ENCODE data around the gene RHEB. TPM values are rescaled to one million over a fixed set of nuclear protein-coding genes. Genes with fewer than 3 reads are reported as not detected.
A peak's percentile ranks its signal among the peaks of the same experiment; 100 is the strongest.

The RHEB gene
- total RNA-seq, 1 experiment from 2014 or later = 135 TPM

DNA sequence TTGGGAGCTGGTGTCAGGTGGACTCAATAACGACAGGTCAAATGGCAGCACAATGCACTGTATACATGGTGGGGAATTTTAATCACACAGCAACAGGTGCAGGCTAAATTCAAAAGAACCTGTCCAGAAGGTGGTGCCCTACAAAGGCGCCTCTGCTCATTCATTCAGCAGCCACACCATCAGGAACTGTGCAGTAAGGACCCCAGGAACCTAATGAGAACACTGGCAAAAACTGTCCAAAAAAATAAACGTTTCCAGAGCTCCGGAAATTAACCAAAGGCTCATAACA, 57.8 kb downstream of the RHEB start:
- TF ChIP-seq, protein P1, sequence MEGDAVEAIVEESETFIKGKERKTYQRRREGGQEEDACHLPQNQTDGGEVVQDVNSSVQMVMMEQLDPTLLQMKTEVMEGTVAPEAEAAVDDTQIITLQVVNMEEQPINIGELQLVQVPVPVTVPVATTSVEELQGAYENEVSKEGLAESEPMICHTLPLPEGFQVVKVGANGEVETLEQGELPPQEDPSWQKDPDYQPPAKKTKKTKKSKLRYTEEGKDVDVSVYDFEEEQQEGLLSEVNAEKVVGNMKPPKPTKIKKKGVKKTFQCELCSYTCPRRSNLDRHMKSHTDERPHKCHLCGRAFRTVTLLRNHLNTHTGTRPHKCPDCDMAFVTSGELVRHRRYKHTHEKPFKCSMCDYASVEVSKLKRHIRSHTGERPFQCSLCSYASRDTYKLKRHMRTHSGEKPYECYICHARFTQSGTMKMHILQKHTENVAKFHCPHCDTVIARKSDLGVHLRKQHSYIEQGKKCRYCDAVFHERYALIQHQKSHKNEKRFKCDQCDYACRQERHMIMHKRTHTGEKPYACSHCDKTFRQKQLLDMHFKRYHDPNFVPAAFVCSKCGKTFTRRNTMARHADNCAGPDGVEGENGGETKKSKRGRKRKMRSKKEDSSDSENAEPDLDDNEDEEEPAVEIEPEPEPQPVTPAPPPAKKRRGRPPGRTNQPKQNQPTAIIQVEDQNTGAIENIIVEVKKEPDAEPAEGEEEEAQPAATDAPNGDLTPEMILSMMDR (IDR thresholded peaks at IDR 0.05; ENCODE audit: unreplicated experiment) = no peak
- Mint-ChIP-seq H3K27ac (ENCODE audit: low read depth, unreplicated experiment) (no peak overlapping the region), H3K4me1 (ENCODE audit: insufficient read depth, unreplicated experiment) (peaks cover 16% of the 10 kb centered on the region), H3K36me3 (ENCODE audit: insufficient read depth, unreplicated experiment) (peaks cover 37% of the 10 kb centered on the region), H3K9me3 (ENCODE audit: unreplicated experiment) (peaks cover 25% of the 10 kb centered on the region), H3K27me3 (ENCODE audit: insufficient read depth, unreplicated experiment) (no peaks in the 10 kb centered on the region), H3K4me3 (ENCODE audit: unreplicated experiment) (no peak overlapping the region)
- intact Hi-C loops (cut with micrococcal nuclease) = no loop called here
- ChIA-PET POLR2A (interaction anchor here (0.7 kb wide), 2 partner anchors 42 to 92 kb away, joined by 3 read pairs; no protein-coding TSS in a partner anchor), CTCF (interaction anchor here (0.9 to 1.5 kb wide), 5 partner anchors 11 to 52 kb away, joined by 3 to 8 read pairs (median 4); no protein-coding TSS in a partner anchor)
- no TSS peak for BruUV-seq (replicated peaks)
- no peak for DNase-seq (ENCODE audit: unreplicated experiment)

DNA sequence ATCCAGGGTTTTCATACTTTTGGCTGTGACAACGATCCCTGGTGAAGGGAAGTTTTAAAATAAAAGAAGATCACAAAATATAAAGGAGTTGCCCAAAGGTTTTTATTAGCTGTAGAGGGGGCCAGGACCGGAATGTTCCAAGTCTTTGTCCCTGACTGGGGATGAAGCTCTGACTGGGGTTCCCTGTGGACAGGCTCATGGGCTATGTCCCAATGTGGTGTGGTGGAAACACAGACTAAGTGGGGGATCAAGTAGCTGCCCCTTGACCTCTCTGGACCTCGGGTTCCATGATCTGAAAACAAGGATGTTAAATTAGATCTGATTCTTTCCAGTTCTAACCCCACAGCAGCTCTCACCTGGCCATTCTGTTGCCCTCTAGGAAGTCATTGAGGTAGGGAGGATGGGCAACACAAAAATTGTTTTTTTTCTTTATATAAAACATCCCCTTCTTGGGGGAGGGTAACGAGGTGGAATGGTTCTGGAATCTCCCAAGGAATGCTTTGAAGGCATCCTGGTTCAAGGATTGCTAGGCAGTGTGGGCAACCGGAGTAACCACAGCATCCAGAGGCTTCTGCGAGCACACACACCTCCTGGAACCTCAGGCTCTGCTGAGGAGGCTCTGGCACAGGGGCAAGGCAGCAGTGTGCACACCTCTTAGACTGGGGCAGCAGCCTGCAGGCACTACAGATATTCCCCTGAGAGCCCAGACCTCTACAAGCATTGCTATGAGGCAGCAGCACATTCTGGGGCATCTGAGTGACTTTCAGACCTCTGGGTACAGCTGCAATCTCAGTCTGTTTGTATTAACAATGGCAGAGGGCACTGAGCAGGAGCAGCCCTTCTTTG, 58.4 kb downstream of the RHEB start:
- ChIA-PET POLR2A (interaction anchor here (1.1 to 2.5 kb wide), 3 partner anchors 10 to 57 kb away, joined by 4 to 20 read pairs (median 7); partner anchors contain the start of gene RHEB), CTCF (interaction anchor here (0.7 to 2.3 kb wide), 13 partner anchors 9 to 299 kb away, joined by 3 to 18 read pairs (median 5); no protein-coding TSS in a partner anchor)
- Mint-ChIP-seq H3K27me3 (ENCODE audit: insufficient read depth, unreplicated experiment) (no peaks in the 10 kb centered on the region), H3K36me3 (ENCODE audit: insufficient read depth, unreplicated experiment) (peaks cover 37% of the 10 kb centered on the region), H3K4me3 (ENCODE audit: unreplicated experiment) (no peak overlapping the region), H3K27ac (ENCODE audit: low read depth, unreplicated experiment) (no peak overlapping the region), H3K9me3 (ENCODE audit: unreplicated experiment) (peaks cover 25% of the 10 kb centered on the region), H3K4me1 (ENCODE audit: insufficient read depth, unreplicated experiment) (peaks cover 16% of the 10 kb centered on the region)
- intact Hi-C loops (cut with micrococcal nuclease) = no loop called here
- DNase-seq (ENCODE audit: unreplicated experiment) = no peak
- TF ChIP-seq, protein P1 (IDR thresholded peaks at IDR 0.05; ENCODE audit: unreplicated experiment) = no peak
- no TSS peak for BruUV-seq (replicated peaks)

DNA sequence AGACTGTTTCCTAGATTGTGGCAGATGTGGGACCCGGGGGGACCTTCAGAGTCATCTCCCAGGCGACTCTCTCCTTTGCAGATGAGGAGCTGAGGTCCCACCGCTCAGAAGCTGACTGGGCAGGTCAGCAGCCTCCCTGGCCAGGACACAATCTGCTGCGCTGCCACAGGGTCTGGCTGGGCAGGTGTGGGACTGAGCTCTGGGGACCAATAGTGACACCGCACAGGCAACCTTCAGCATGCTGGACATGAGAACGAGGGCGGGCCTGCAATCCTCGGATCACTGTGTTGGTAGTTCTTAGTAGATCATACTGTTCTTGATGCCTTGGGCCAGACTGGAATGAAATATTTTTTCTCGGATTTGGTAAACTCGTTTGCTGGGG, 59.2 kb downstream of the RHEB start:
- Mint-ChIP-seq H3K9me3 (ENCODE audit: unreplicated experiment) (peaks cover 25% of the 10 kb centered on the region), H3K4me1 (ENCODE audit: insufficient read depth, unreplicated experiment) (peaks cover 16% of the 10 kb centered on the region), H3K36me3 (ENCODE audit: insufficient read depth, unreplicated experiment) (peaks cover 29% of the 10 kb centered on the region), H3K27me3 (ENCODE audit: insufficient read depth, unreplicated experiment) (no peaks in the 10 kb centered on the region), H3K4me3 (ENCODE audit: unreplicated experiment) (peak overlapping the region; percentile 65), H3K27ac (ENCODE audit: low read depth, unreplicated experiment) (peak overlapping the region; percentile 76)
- no peak for DNase-seq (ENCODE audit: unreplicated experiment)
- TF ChIP-seq, protein P1 (IDR thresholded peaks at IDR 0.05; ENCODE audit: unreplicated experiment) = no peak
- ChIA-PET CTCF (interaction anchor here (0.7 to 2.3 kb wide), 11 partner anchors 10 to 319 kb away, joined by 3 to 18 read pairs (median 6); no protein-coding TSS in a partner anchor), POLR2A (interaction anchor here (0.6 to 2.5 kb wide), 11 partner anchors 11 to 415 kb away, joined by 3 to 20 read pairs (median 4); partner anchors contain the start of gene RHEB)
- intact Hi-C loops (cut with micrococcal nuclease) = loop anchor here (1.0 kb wide), 2 partner anchors 58 to 299 kb away; no protein-coding TSS in a partner anchor
- no TSS peak for BruUV-seq (replicated peaks)
